Astrocyte (in vitro differentiated cells and primary cell): Measurements from ENCODE around the gene DSCAM. TPM values are rescaled to one million over a fixed set of nuclear protein-coding genes. Genes with fewer than 3 reads are reported as not detected.

Experiments
- DNase-seq: peaks from one replicate; pipeline ENCODE4 v3.0.0-alpha.2; 2010; ENCODE audit warnings: low read depth
- FAIRE-seq: peaks from 2 replicates; lab custom pipeline; 2011; peaks lifted over from hg19 to GRCh38; lab: Jason Lieb, UNC
- H2AFZ ChIP-seq: 2 replicates; pipeline ENCODE4 v1.6.0; 2012; ENCODE audit warnings: low read depth, low read length, inconsistent platforms
- H3K27ac ChIP-seq: 2 replicates; pipeline ENCODE4 v1.5.1; 2011; ENCODE audit warnings: low read depth, low read length, inconsistent platforms
- H3K27me3 ChIP-seq: 2 replicates; pipeline ENCODE4 v1.6.0; 2011; ENCODE audit warnings: low read length, inconsistent platforms; ENCODE audit not compliant: insufficient read depth
- H3K36me3 ChIP-seq: 2 replicates; pipeline ENCODE4 v1.5.1; 2011; ENCODE audit warnings: low read length, inconsistent platforms; ENCODE audit not compliant: insufficient read depth
- H3K4me1 ChIP-seq: 2 replicates; pipeline ENCODE4 v1.5.1; 2011; ENCODE audit warnings: low read length, inconsistent platforms; ENCODE audit not compliant: insufficient read depth
- H3K4me2 ChIP-seq: 2 replicates; pipeline ENCODE4 v1.6.0; 2012; ENCODE audit warnings: low read length, inconsistent platforms
- H3K4me3 ChIP-seq: 2 replicates; pipeline ENCODE4 v1.5.1; 2011; ENCODE audit warnings: low read depth, mild to moderate bottlenecking, low read length, inconsistent platforms; ENCODE audit not compliant: insufficient read depth
- H3K79me2 ChIP-seq: 2 replicates; pipeline ENCODE4 v1.6.0; 2012; ENCODE audit warnings: mild to moderate bottlenecking, low read length, inconsistent platforms; ENCODE audit not compliant: insufficient read depth
- H3K9ac ChIP-seq: 2 replicates; pipeline ENCODE4 v1.6.0; 2012; ENCODE audit warnings: mild to moderate bottlenecking, low read length, inconsistent platforms
- H3K9me3 ChIP-seq: 2 replicates; pipeline ENCODE4 v1.5.1; 2012; ENCODE audit warnings: low read depth, mild to moderate bottlenecking, low read length, inconsistent platforms; ENCODE audit not compliant: insufficient read depth
- H4K20me1 ChIP-seq: 2 replicates; pipeline ENCODE4 v1.6.0; 2012; ENCODE audit warnings: low read length, inconsistent platforms; ENCODE audit not compliant: insufficient read depth
- H3K27ac Mint-ChIP-seq: one replicate; pipeline ENCODE4 v1.8.0; 2021; ENCODE audit warnings: mild to moderate bottlenecking, mixed read lengths; ENCODE audit not compliant: unreplicated experiment
- H3K27me3 Mint-ChIP-seq: one replicate; pipeline ENCODE4 v1.8.0; 2021; ENCODE audit warnings: low read depth, mixed read lengths; ENCODE audit not compliant: unreplicated experiment
- H3K36me3 Mint-ChIP-seq: one replicate; pipeline ENCODE4 v1.8.0; 2021; ENCODE audit warnings: low read depth, mixed read lengths; ENCODE audit not compliant: unreplicated experiment
- H3K4me1 Mint-ChIP-seq: one replicate; pipeline ENCODE4 v1.8.0; 2021; ENCODE audit warnings: low read depth, mixed read lengths; ENCODE audit not compliant: unreplicated experiment
- H3K4me3 Mint-ChIP-seq: one replicate; pipeline ENCODE4 v1.8.0; 2021; ENCODE audit warnings: mild to moderate bottlenecking, moderate library complexity, mixed read lengths; ENCODE audit not compliant: unreplicated experiment
- H3K9me3 Mint-ChIP-seq: one replicate; pipeline ENCODE4 v1.8.0; 2021; ENCODE audit warnings: mild to moderate bottlenecking, mixed read lengths; ENCODE audit not compliant: unreplicated experiment
- EZH2 ChIP-seq: IDR thresholded peaks from 2 replicates; pipeline ENCODE4 v1.6.1; 2012; ENCODE audit warnings: mild to moderate bottlenecking, low read length, inconsistent platforms; ENCODE audit not compliant: insufficient read depth
- total RNA-seq: library from RNA; stranded (reverse); gene quantifications from 2 replicates; pipeline ENCODE4 v1.2.1, GENCODE V29; 2021
- TF ChIP-seq, protein P1 (sequence below): IDR thresholded peaks from 2 replicates; pipeline ENCODE4 v1.5.1; 2011; ENCODE audit warnings: low read depth, mild to moderate bottlenecking, inconsistent platforms, low read length, moderate library complexity; ENCODE audit not compliant: insufficient read depth

Gene DSCAM
- total RNA-seq, 1 donor from 2014 or later: 0.18 TPM

DNA sequence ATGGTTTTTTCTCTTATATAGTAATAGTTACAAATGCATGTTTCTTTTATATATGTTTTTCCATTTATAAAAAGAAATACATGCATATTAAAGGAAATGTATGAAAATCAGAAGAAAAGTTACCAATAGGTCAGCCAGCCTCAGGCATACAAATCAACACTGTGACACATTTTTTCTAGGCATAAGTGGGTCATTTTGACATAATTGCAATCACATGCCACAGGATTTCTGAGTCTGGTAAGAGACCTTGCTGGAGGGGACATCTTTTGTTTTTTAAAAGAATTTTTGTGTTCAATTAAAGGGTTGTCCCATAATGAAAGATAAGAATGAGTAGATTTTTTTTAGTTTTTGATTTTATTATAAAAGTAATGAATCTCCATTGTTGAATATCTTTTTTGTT lies 506.6 kb downstream of the DSCAM start:
- TF ChIP-seq EZH2: no peak
- TF ChIP-seq, protein P1, sequence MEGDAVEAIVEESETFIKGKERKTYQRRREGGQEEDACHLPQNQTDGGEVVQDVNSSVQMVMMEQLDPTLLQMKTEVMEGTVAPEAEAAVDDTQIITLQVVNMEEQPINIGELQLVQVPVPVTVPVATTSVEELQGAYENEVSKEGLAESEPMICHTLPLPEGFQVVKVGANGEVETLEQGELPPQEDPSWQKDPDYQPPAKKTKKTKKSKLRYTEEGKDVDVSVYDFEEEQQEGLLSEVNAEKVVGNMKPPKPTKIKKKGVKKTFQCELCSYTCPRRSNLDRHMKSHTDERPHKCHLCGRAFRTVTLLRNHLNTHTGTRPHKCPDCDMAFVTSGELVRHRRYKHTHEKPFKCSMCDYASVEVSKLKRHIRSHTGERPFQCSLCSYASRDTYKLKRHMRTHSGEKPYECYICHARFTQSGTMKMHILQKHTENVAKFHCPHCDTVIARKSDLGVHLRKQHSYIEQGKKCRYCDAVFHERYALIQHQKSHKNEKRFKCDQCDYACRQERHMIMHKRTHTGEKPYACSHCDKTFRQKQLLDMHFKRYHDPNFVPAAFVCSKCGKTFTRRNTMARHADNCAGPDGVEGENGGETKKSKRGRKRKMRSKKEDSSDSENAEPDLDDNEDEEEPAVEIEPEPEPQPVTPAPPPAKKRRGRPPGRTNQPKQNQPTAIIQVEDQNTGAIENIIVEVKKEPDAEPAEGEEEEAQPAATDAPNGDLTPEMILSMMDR: no peak
- Histone ChIP-seq H3K4me2 (no peak overlapping the region), H3K36me3 (no peaks in the 10 kb centered on the region), H3K9me3 (no peaks in the 10 kb centered on the region), H2AFZ (no peak overlapping the region), H3K4me1 (no peaks in the 10 kb centered on the region), H3K27me3 (no peaks in the 10 kb centered on the region), H3K27ac (no peak overlapping the region), H3K9ac (no peak overlapping the region), H3K79me2 (no peaks in the 10 kb centered on the region), H3K4me3 (no peak overlapping the region), H4K20me1 (no peaks in the 10 kb centered on the region)
- FAIRE-seq (no peak), DNase-seq (no peak)
- no peak overlapping the region for H3K27ac Mint-ChIP-seq
- no peaks in the 10 kb centered on the region for H3K9me3 Mint-ChIP-seq
- no peaks in the 10 kb centered on the region for H3K27me3 Mint-ChIP-seq
- no peak overlapping the region for H3K4me3 Mint-ChIP-seq
- no peaks in the 10 kb centered on the region for H3K36me3 Mint-ChIP-seq
- H3K4me1 Mint-ChIP-seq: no peaks in the 10 kb centered on the region

DNA sequence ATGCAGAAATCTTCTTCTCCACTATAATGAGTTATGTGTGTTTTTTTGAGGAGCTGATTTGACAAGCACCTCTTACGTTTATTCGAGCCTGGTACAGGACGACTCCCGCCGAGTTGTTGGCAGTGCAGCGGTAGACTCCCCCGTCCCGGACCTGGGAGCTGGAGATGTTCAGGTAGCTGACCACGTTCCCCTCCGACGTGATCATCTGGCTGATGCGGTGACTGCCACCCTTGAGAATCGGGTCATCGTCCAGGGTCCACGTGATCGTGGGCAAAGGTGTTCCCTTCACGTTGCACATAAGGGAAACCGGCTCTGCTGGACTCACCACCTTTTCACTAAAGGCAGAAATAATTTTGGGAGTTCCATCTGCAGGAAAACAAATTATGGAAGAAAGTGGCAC lies 507.9 kb downstream of the DSCAM start:
- no peak overlapping the region for H3K4me2 ChIP-seq
- Mint-ChIP-seq H3K4me1 (no peaks in the 10 kb centered on the region), H3K27ac (no peak overlapping the region), H3K9me3 (no peaks in the 10 kb centered on the region), H3K27me3 (no peaks in the 10 kb centered on the region), H3K4me3 (no peak overlapping the region), H3K36me3 (no peaks in the 10 kb centered on the region)
- no peak overlapping the region for H2AFZ ChIP-seq
- no peak overlapping the region for H3K27ac ChIP-seq
- FAIRE-seq (no peak), DNase-seq (no peak)
- no peaks in the 10 kb centered on the region for H3K9me3 ChIP-seq
- H3K9ac ChIP-seq: no peak overlapping the region
- H3K27me3 ChIP-seq: no peaks in the 10 kb centered on the region
- no peaks in the 10 kb centered on the region for H3K4me1 ChIP-seq
- no peaks in the 10 kb centered on the region for H3K79me2 ChIP-seq
- H3K4me3 ChIP-seq: no peak overlapping the region
- H4K20me1 ChIP-seq: no peaks in the 10 kb centered on the region
- no peak for TF ChIP-seq EZH2
- TF ChIP-seq, protein P1: no peak
- H3K36me3 ChIP-seq: no peaks in the 10 kb centered on the region

- Histone ChIP-seq H4K20me1 (no peaks in the 10 kb centered on the region), H3K79me2 (no peaks in the 10 kb centered on the region), H3K4me3 (no peak overlapping the region), H3K27ac (no peak overlapping the region), H2AFZ (no peak overlapping the region), H3K9me3 (no peaks in the 10 kb centered on the region), H3K27me3 (no peaks in the 10 kb centered on the region), H3K36me3 (no peaks in the 10 kb centered on the region), H3K4me1 (no peaks in the 10 kb centered on the region), H3K4me2 (no peak overlapping the region), H3K9ac (no peak overlapping the region)
- no peaks in the 10 kb centered on the region for H3K9me3 Mint-ChIP-seq
- no peaks in the 10 kb centered on the region for H3K27me3 Mint-ChIP-seq
- no peak overlapping the region for H3K4me3 Mint-ChIP-seq
- DNase-seq (no peak), FAIRE-seq (no peak)
- H3K4me1 Mint-ChIP-seq: no peaks in the 10 kb centered on the region
- no peak overlapping the region for H3K27ac Mint-ChIP-seq
- no peaks in the 10 kb centered on the region for H3K36me3 Mint-ChIP-seq
- no peak for TF ChIP-seq EZH2
- TF ChIP-seq, protein P1: no peak
These were observed 509.0 kb downstream of the DSCAM start for GRCh38 chr21:40337981-40338380.
